HG03025 (cell line): ENCODE data around the gene ZNF213.

Source experiments
- ATAC-seq: cut with Tn5 transposase; IDR thresholded peaks from one replicate; pipeline ENCODE4 v1.9.1; 2021; ENCODE audit warnings: mild to moderate bottlenecking, moderate library complexity; ENCODE audit not compliant: unreplicated experiment, low FRiP score

ZNF213 gene

GRCh38 chr16:3145660-3146059 is 10.8 kb downstream of the ZNF213 start:
- ATAC-seq: no peak

- no peak for ATAC-seq
These were observed 12.4 kb downstream of the ZNF213 start for GRCh38 chr16:3147046-3147756.

- ATAC-seq: no peak
These were observed 12.9 kb downstream of the ZNF213 start for GRCh38 chr16:3147757-3148104.

- no peak for ATAC-seq
These were observed 13.7 kb downstream of the ZNF213 start for GRCh38 chr16:3148256-3149192.

- ATAC-seq: no peak
These were observed 14.3 kb downstream of the ZNF213 start for GRCh38 chr16:3149193-3149530.

GRCh38 chr16:3149630-3150345 is 15.0 kb downstream of the ZNF213 start:
- ATAC-seq: peak; percentile 8

- ATAC-seq: peak; percentile 53
These were observed 15.8 kb downstream of the ZNF213 start for GRCh38 chr16:3150346-3151218.

- no peak for ATAC-seq
These were observed 17.1 kb downstream of the ZNF213 start for GRCh38 chr16:3152027-3152276.

- no peak for ATAC-seq
These were observed 17.6 kb downstream of the ZNF213 start for GRCh38 chr16:3152277-3152990.

- no peak for ATAC-seq
These were observed 18.2 kb downstream of the ZNF213 start for GRCh38 chr16:3152991-3153368.

GRCh38 chr16:3155181-3155580 is 20.4 kb downstream of the ZNF213 start:
- no peak for ATAC-seq

- no peak for ATAC-seq
These were observed 21.1 kb downstream of the ZNF213 start for GRCh38 chr16:3155972-3156371.

GRCh38 chr16:3157229-3158025 is 22.6 kb downstream of the ZNF213 start:
- ATAC-seq: no peak

GRCh38 chr16:3158026-3158509 is 23.2 kb downstream of the ZNF213 start:
- ATAC-seq: no peak

- no peak for ATAC-seq
These were observed 23.9 kb downstream of the ZNF213 start for GRCh38 chr16:3158510-3159314.

GRCh38 chr16:3161235-3162018 is 26.6 kb downstream of the ZNF213 start:
- ATAC-seq: no peak
